Stimulated activated CD4-positive, alpha-beta T cell treated with anti-CD3 and anti-CD28 coated beads, Interleukin-12 subunit alpha, Interleukin-12 subunit beta, amount 100 ng/mL, for 4 hours (primary cell): ENCODE results near the gene BDNF.
"Not testable (repeated sequence)": the region's sequence is repeated elsewhere in the genome, so short reads cannot be mapped to it uniquely, and the experiment has no call there.

Source experiments
- DNase-seq: peaks from one replicate; pipeline ENCODE4 v3.0.0-alpha.2; 2020

BDNF gene

DNA sequence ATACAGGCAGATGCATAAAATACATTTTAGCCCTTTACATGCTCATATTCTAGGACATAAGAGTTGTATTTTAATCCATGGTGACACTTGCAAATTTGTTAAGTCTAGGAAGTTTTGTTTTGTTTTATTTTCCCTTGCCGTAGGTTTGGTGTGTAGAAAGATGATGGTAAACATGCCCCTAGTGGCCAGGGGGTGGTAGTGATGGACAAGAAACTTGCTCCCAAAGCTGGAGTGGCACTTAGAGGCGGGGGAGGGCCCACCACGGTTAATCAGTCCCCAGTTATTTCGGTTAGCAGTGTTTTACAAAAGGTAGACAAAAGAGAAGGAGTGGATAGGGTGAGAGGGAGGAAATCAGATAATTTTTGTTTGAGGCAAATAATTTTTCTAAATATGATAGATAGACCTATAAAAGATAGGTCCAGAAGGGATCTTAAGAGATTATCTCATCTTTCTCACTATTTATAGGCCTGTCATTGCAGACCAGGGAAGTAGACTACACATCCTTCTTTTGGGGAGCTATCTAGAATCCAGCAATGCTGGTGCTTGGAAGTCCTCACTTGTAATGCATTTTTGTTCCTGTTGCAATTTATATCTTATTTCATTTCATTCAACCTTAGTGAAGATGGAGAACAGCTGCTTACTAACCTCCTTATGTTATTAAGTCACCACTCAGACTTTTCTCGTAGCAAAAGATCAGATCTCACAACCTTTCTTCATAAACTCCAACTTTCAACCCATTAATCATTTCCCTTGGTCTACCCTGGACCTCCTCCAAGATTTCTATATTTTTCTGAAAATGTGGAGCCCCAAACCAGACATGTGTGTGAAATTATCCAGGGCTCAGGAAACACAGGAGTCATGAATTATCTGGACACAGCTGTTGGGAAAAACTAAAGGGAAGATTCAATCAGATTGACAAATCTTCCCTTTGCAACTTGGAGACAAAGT, 5.9 kb upstream of the BDNF start:
- DNase-seq: no peak

DNA sequence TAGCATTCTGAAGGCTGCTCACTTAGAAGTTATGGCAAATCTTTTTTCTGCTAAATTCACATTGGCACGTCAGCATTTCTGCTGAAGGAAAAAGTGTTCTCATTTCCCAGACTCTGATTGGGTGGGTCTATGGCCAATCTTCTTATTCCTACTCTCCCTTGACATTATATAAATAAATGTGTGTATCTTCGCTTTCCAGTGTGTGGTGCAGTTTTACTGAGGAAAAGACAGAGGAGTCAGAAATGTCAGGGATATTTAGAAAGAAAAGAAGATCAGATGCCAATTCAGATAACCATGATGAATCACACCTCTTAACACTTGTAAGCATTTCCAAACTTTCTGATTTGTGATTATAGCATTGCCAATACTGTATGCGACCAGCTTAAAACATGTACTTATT, 3.2 kb upstream of the BDNF start:
- DNase-seq: no peak

DNA sequence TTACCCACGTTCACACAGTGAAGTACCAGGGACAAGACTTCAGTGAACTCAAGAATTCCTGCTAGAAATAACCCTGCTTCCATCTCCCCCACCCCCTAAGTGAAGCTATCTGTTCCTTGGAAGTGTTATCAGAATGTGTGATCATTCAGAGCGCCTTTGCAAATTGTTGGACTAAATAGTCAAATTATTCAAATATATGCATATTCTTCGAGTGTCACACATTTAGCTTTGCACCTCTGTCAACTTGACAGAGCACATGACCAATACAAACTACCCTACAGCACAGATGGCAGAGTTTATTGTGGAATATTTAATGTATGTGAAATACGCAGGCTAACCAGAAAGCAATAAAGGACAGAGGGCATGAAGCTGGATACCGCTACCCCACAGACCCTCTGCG, 2.6 kb upstream of the BDNF start:
- DNase-seq: no peak

DNA sequence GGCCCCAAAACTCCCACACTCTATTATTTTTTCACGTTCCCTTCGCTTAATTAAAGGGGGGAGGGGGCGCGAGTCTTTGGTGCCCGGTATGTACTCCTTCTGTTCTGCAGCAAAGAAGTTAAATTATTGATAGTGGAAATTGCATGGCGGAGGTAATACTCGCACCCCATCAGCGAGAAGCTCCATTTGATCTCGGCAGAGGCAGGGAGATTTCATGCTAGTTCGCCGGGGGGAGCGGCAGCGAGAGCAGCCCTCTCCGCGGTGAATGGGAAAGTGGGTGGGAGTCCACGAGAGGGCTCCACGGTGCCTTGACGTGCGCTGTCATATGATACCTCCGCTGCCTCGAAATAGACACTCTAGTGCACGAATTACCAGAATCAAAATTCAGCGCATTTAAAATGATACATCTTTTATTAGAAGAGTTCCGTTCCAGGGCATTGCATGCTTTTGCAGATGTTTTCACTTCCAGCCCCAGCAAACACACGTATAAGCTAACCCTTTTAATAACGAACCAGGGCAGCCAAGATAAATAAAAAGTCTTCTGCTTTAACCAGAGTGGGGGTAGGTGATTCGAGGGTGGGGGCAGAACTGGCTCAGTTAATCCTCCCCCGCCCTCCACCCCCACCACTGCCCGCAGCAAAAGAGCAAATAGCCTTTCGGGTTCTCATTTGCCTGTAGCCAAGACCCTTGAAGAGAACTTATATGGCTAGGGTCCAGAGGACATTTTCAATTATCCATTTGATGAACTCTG, 1.3 kb upstream of the BDNF start:
- DNase-seq: no peak

DNA sequence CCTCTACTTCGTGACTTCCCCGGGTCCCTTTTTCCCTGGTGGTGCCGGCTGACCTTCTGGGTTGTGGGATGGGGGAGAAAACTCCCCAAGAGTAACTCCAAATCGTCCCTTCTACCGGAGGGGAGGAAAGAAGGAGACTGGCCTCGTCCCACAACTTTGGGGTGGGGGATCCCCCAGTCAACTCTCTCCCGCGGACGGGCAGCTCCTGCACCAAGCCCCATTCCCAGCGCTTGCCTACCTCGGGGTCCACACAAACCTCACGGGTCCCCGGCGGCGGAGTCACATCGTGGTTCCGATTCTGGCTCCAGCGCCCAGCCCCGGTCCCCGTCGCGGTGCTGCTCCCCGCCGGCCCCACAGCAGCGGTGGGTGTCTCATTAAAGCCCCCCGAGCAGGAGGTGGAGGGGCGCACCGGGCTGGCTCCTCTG, 317 bp downstream of the BDNF start:
- DNase-seq: no peak

DNA sequence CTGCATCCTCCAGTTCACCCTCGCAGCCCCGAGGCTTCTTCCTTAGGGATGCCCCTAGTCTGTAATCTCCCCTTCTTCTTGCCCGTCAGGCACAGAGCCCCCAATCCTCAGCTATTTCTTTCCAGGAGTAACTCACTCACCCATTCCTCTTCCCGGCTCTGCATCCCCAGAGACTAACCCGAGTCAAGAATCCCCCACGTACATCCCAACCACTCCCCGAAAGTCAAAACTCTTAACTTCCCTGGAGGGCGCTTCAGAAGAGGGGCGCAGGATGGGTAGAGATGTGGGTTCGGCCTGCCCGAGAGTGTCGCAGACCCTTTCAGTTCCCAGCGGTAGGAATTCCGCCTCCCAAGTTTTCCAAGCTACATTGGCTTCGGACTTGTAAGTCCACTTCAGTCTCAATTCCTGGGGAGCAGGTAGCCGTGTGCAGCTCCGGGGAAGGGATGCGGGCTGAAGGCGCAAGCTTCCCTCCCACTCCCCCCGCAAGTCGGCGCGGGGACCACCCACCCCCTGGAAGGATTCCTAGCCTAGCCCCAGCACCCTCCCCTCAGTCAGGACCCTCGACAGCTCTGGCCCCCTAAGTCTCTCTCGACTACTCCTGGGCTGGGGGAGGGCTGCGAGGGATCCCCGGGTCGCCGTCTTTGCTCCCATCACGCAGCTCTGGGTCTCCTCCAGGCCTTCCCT, 871 bp downstream of the BDNF start:
- DNase-seq: no peak

DNA sequence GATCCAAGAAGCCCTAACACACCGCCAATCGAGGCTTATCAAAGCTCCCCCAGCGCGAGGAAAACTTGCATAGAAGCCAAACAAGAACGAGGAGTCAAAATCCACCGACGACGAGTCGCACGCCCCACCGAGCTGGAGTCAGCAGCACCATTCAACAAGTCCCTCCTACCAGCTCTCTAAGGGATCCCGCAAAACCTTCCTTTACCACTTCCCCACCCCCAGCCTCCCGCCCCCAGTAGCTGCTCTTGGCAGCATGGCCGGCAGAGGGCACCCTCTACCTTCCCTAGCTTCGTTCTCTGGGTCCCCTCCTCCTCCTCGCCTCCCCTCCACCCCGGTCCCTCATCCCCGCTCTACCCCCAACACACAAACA, 1.4 kb downstream of the BDNF start:
- DNase-seq: peak; percentile 68

DNA sequence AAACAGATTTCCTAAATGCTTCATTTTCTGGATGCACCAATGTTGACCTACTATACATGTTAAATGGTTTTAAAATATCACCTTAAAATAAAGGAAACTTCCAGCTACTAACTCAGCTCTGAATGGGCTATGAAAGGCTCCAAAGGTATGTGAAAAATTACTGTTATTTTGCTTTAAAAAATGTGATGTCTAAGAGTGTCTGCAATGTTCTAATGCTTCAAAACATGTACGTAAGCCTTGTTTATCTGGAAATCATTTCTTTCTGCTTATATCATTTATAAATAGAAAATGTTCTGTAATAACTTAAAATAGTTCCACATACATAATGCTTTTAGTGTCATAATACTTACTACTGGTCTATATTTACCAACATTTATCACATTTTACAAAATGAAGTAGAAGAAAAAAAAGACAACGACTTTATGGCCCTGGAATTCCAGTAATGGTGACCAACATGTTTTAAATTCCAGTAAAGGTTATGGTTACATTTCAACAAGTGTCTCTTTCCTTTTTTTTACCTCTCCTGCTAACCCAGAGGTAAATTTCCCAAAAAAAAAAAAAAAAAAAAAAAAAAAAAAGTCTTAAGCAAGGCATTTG, 2.5 kb downstream of the BDNF start:
- DNase-seq: no peak

DNA sequence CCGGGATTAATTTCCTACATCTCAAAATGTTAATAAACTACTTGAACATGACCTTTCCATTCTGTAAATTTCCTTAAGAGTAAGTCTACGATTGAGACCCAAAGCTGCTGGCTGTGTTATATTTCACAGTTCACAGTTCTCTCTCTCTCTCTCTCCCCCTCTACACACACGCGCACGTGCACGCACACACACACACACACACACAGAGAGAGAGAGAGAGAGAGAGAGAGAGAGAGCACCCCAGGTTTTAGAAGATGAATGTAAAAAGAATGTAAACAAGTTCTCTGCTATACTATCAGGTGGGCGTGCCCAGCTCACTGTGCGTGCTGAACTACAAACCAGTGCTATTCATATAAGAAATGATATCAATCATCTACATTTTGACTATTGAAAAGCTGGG, 3.3 kb downstream of the BDNF start:
- no peak for DNase-seq

DNA sequence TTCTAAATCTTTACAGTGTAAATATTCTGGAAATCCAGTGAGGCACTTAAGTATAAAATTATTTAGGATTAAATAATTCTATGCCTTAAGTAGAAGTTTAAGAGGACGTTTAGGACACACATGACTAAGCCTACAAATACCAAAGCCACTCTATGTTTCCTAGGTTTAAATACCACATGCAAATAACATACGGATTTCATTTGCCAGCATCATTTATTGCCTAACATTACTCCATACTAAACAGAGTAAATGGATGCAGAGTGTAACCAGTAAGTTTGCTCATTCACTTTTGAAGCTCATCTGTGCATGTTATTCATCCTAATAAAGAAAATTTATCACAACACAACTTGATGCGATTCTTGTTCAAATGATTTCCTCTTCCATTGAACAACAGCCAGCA, 4.1 kb downstream of the BDNF start:
- no peak for DNase-seq

DNA sequence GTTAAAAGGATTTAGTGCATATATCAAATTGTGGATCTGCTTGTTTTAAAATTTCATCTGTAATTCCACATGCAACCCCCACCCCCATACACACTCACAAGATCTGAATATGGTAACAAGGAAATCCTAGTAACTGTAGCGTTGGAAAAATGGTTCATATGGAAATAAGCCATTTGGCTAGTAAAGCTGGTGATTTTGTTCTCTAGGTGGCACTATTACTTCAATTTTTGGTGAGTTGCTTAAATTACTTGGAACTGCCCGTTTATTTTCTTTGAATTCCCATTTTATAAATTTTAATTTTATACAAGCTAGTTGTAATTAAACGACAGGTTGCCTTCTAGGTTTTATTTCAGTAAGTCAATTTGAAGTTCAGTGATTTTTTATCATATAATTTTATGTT, 5.3 kb downstream of the BDNF start:
- DNase-seq: no peak

DNA sequence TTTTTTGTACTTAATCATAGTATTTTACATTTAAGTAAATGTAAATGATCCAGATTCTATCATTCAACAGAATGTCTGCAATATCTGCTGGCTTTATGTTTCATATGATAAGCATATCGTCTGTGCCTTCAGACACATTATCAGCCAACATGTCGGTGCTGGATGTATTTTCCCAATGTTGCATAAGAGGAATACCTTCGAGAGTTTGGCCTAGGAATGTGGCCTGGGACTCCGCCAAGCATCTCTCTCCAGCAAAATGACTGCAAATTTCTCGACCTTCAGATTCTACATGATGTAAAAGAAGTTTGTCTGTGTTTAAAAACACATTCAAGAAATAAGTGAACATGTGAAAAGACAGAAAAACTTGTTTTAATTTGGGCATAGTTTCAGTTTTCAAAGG, 6.9 kb downstream of the BDNF start:
- DNase-seq: no peak

DNA sequence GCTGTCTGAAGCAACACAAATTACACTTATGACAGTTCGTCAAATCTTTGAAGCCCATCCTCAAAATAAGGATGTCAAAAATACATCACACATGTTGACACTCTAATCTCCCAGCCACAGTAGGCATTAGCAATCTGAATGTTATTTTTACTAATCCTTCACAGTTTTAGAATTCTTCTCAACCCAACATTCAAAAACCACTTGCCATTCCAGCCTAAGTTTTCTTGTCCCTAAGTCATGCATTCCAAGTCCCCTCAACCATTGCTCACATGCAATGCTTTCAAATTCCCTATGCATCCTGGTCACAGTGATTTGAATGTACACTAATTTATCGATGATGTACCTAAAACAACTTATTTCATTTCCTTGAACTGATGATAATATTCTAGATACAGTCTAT, 7.5 kb downstream of the BDNF start:
- DNase-seq: no peak

DNA sequence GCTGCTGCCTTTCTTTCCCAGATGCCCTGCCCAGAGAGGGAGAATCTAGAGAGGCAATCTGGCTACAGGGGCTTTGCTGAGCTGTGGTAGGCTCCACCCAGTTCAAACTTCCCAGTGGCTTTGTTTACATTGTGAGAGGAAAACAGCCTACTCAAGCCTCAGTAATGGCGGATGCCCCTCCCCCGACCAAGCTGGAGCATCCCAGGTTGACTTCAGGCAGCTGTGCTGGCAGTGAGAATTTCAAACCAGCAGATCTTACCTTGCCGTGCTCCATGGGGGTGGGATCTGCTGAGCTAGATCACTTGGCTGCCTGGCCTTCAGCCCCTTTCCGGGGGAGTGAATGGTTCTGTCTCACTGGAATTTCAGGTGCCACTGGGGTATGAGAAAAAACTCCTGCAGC, 12.2 kb downstream of the BDNF start:
- DNase-seq: no peak

DNA sequence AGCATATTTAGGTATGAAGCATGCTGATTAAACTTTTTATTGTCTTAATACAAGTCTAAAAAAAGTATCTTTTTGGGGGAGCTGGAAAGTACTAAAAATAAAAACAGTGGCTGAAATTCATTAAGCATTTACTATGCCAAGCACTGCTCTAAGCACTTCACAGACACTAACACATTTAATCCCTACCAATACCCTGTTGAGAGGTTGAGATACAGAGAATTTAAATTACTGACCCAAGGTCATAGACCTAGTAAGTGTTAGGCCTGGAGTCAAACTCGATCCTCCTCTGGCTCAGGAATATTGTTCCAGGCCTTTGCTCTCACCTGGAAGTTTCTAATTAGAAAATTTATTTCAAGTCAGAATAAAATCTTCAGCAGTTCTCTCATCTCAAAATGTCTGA, 18.6 kb downstream of the BDNF start:
- no peak for DNase-seq

DNA sequence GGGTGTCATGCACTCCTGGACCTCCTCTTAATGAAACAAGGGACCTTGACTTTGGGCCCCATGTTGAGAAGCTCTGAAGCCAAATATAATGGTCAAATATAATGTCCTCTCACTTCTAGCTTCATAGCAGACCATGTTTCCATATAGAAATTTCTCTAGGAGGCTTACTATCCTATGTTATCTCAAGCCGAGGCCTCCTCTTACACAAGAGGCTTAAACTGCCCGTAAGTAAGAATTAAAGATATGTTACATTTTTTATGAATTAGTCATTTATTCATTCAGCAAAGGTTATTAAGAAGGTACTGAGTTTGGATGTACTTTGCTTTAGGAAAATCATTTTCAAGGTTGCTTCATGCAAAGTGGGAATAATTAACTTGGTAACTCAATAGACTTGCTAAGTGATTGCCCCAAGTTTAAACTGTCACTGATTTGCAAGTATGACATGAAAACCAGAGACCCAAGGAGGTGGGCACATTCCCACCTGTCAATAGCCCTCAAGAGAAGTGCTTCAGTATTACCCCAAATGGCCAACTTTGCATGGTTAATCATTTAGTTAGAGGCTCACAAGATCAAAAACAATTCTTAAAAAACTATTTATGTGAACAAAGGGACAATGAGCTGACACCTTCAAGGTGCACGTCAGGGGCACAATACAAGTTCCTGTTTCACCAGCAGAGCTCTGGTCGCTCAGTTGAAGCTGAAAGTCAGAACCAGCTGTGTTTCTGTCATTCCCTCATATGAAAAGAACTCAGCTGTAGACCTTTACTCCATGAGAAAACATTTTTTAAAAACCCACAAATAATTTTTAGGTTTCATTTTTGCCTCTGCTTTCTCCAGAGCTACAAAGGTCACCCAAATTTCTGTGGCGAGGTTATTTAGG, 20.9 kb downstream of the BDNF start:
- DNase-seq: no peak

DNA sequence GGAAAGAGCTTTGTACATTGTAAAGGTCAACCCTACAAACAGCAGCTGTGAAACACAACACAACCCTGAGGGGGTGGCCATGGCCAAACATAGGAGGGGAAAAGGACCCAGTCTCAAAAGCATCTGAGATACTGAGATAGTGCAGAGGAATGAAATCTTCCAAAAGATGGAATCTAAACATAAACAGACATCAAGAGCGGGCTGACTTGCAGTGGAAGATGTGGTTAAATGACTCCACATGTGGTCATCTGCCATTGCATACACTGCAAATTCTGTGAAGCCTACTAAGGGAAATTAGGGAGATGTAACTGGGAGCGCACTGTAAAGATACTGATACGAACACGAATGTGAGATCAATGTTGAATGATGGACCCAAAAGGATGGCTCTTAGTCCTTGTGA, 22.0 kb downstream of the BDNF start:
- DNase-seq: no peak

DNA sequence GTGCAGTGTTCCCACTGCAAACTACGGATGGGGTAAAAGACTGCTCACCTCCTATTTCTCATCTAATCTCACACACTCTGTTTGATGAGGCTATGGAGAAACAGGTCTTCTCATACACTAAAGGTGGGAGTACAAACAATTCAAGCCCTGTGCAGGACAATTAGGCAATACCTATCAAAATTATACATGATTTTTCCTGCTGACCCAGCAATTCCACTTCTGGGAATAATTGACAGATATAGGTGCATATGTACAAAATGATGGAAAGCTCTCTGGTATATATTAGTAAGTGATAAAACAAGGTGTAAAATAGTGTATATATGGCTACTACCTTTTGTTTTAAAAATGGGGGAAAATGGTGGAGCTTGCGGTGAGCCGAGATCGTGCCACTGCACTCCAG, 23.1 kb downstream of the BDNF start:
- DNase-seq: no peak

DNA sequence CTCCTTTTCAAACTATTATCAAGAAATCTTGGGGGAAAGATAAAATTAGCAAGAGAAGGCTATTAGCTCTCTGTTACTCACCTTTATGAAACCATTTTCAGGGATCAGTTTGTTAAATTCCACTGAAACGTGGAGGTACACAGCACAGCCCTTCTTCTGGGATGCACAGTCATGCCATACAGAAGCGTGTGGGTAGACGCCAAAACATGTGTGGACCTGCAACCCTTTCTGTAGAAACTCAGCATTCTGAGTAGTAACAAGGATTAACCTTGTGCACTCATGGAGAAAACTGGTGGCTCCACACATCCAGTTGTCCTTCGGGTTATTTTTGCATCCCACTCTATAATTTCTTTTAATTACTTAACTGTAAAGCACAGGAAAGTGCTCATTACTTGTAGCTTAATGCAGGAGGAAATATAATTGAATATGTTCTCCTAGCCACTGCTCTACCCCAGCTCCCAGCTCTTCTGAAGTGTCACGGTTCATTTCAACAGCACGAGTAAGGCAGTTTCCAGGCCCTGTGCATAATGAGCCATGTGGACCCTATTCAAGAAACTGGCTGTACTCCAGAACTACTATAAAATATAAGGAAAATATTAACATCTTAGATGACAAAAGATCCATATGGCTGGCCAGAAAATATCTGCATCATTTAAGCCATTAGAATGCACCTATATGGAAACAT, 26.1 kb downstream of the BDNF start:
- no peak for DNase-seq

DNA sequence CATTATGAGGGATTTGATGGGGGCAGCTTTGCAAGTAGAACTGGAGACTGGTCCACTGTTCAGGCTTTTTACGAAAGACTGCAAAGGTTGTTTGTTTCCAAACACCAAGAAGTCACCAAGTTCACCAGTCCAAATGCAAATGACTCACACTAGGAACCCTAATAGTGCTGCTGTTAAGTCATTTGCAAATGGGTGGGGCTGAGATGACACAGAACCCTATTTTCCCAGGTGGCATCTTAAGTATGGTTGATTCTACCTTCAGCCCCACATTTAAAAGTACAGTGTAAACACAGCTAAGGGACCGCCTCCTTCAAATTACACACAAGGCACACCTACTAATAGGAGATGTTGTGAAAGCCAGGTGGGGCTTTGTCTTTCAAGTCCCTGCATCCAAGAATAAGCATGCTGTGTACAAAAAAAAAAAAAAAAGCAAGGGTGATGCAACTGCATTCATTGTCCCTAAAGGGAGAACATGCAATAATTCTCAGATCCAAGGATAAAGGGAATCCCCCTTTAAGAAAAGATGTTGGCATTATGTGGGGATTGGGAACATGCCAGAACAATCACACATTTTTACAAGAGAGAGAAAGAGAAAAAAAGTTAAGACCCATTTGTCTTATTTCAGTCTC, 27.3 kb downstream of the BDNF start:
- no peak for DNase-seq

DNA sequence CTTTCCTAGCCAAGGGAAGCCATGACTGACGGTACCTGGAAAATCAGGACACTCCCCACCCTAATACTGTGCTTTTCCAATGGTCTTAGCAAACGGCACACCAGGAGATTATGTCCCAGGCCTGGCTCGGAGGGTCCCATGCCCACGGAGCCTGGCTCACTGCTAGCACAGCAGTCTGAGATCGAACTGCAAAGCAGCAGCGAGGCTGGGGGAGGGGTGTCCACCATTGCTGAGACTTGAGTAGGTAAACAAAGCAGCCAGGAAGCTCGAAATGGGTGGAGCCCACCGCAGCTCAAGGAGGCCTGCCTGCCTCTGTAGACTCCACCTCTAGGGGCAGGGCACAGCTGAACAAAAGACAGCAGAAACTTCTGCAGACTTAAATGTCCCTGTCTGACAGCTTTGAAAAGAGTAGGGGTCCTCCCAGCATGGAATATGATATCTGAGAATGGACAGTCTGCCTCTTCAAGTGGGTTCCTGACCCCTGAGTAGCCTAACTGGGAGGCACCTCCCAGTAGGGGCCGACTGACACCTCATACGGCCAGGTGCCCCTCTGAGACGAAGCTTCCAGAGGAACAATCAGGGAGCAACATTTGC, 34.6 kb downstream of the BDNF start:
- not testable (repeated sequence) for DNase-seq
